HepG2 (cell line): ENCODE data around the gene PRSS38. TPM values are rescaled to one million over a fixed set of nuclear protein-coding genes. Genes with fewer than 3 reads are reported as not detected.

Source experiments
- ATAC-seq: fragments of 200-7000 bp; cut with Tn5 transposase; 3 replicates; pipeline ENCODE4 v1.9.1; 2020; ENCODE audit warnings: mild to moderate bottlenecking, moderate library complexity
- BruUV-seq: library from RNA; stranded (reverse); fragments of 400-500 nt; replicated peaks from 2 replicates; lab custom pipeline; 2021; lab: Mats Ljungman, UMichigan
- CTCF ChIA-PET: fragments of 300-600 bp; formaldehyde crosslinking; extraction: SDS; loops from one replicate; lab custom pipeline; 2021; ENCODE audit warnings: low total read pairs, inconsistent platforms, low intra/inter-chr PET ratio; lab: Yijun Ruan, JAX
- POLR2A ChIA-PET: fragments of 350-600 bp; sonication (Branson Sonifier 250); formaldehyde crosslinking; loops from one replicate; lab custom pipeline; 2020; ENCODE audit warnings: antibody characterized with exemption, inconsistent platforms; lab: Yijun Ruan, JAX
- DNase-seq: peaks from one replicate; pipeline ENCODE4 v3.0.0-alpha.2; 2015; ENCODE audit warnings: low spot score
- FAIRE-seq: peaks from 3 replicates; lab custom pipeline; 2011; peaks lifted over from hg19 to GRCh38; lab: Jason Lieb, UNC
- H2AFZ ChIP-seq: one replicate; pipeline ENCODE4 v1.6.1; 2011; ENCODE audit warnings: low read length, inconsistent platforms
- H3K27ac ChIP-seq: fragments of 300-600 bp; 3 replicates; pipeline ENCODE4 v1.8.0; 2011; ENCODE audit warnings: mixed run types, mild to moderate bottlenecking, mixed read lengths, low read length, inconsistent platforms; ENCODE audit not compliant: insufficient read depth; ENCODE audit errors: extremely low read length
- H3K27me3 ChIP-seq, 2 experiments: fragments of 200-600 bp in 1 of 2; 2 replicates in 1 of 2; 3 replicates in 1 of 2; pipeline versions ENCODE4 v1.6.0 to v1.8.0; 2011; ENCODE audit warnings: low read length in 2 of 2, mild to moderate bottlenecking in 2 of 2, moderate library complexity in 2 of 2, inconsistent platforms in 1 of 2; ENCODE audit not compliant: insufficient read depth in 2 of 2, control insufficient read depth in 1 of 2
- H3K36me3 ChIP-seq, 2 experiments: fragments of 200-600 bp in 1 of 2; replicated peaks in 1 of 2; 2 replicates in 1 of 2; 3 replicates in 1 of 2; pipeline versions ENCODE4 v1.5.1 to v1.8.0; 2011; ENCODE audit warnings: low read length in 2 of 2, inconsistent platforms in 1 of 2; ENCODE audit not compliant: insufficient read depth in 2 of 2, control insufficient read depth in 1 of 2
- H3K4me1 ChIP-seq: 2 replicates; pipeline ENCODE4 v1.5.1; 2012; ENCODE audit warnings: low read length, inconsistent platforms; ENCODE audit not compliant: insufficient read depth
- H3K4me2 ChIP-seq: 2 replicates; pipeline ENCODE4 v1.6.0; 2011; ENCODE audit warnings: low read depth, low read length, inconsistent platforms
- H3K4me3 ChIP-seq, 3 experiments: fragments of 200-600 bp in 1 of 3; sonication (generic), shearing (Covaris generic) in 1 of 3; replicated peaks in 1 of 3; 2 replicates each; pipeline ENCODE4 v1.5.1; 2011 to 2016; ENCODE audit warnings: low read length in 3 of 3, inconsistent platforms in 2 of 3, low read depth in 2 of 3, mild to moderate bottlenecking in 2 of 3, control low read depth in 1 of 3, mixed read lengths in 1 of 3; ENCODE audit not compliant: insufficient read depth in 1 of 3
- H3K79me2 ChIP-seq: one replicate; pipeline ENCODE4 v1.6.1; 2011; ENCODE audit warnings: low read length, inconsistent platforms; ENCODE audit not compliant: insufficient read depth
- H3K9ac ChIP-seq: 2 replicates; pipeline ENCODE4 v1.6.0; 2011; ENCODE audit warnings: mild to moderate bottlenecking, low read depth, low read length, inconsistent platforms; ENCODE audit not compliant: insufficient read depth
- H3K9me3 ChIP-seq: 2 replicates; pipeline ENCODE4 v1.5.1; 2012; ENCODE audit warnings: mild to moderate bottlenecking, low read length
- H4K20me1 ChIP-seq: 2 replicates; pipeline ENCODE4 v1.6.0; 2011; ENCODE audit warnings: inconsistent platforms, mild to moderate bottlenecking, low read length, moderate library complexity; ENCODE audit not compliant: insufficient read depth
- BHLHE40 ChIP-seq: IDR thresholded peaks from 2 replicates; pipeline ENCODE4 v1.6.1; 2011; ENCODE audit warnings: low read length, improper control_type of control experiment
- FOXJ3 ChIP-seq: sonication (generic); formaldehyde crosslinking; IDR thresholded peaks from 2 replicates; pipeline ENCODE4 v1.4.0; 2020; ENCODE audit warnings: missing genetic modification reagents, mild to moderate bottlenecking, borderline replicate concordance
- GRHL1 ChIP-seq: sonication (generic); formaldehyde crosslinking; conservative IDR thresholded peaks from 2 replicates; pipeline ENCODE4 v1.8.0; 2022; ENCODE audit warnings: missing genetic modification reagents
- NCOA5 ChIP-seq: sonication (generic); formaldehyde crosslinking; IDR thresholded peaks from 2 replicates; pipeline ENCODE4 v1.4.0; 2020; ENCODE audit warnings: missing genetic modification reagents
- PHF21A ChIP-seq: sonication (generic); formaldehyde crosslinking; IDR thresholded peaks from 2 replicates; pipeline ENCODE4 v1.5.0; 2020; ENCODE audit warnings: mild to moderate bottlenecking, missing genetic modification reagents
- REXO4 ChIP-seq: sonication (generic); formaldehyde crosslinking; IDR thresholded peaks from 2 replicates; pipeline ENCODE4 v1.8.0; 2022; ENCODE audit warnings: missing genetic modification reagents, mild to moderate bottlenecking, borderline replicate concordance
- RFXAP ChIP-seq: sonication (generic); formaldehyde crosslinking; IDR thresholded peaks from 2 replicates; pipeline ENCODE4 v1.4.0; 2020; ENCODE audit warnings: missing genetic modification reagents, borderline replicate concordance
- SIN3A ChIP-seq: IDR thresholded peaks from 2 replicates; pipeline ENCODE4 v1.6.1; 2011; ENCODE audit warnings: low read depth, mild to moderate bottlenecking, control low read depth, low read length, borderline replicate concordance
- SNRNP70 ChIP-seq: fragments of 200-400 bp; formaldehyde crosslinking; IDR thresholded peaks from 2 replicates; pipeline ENCODE4 v1.6.1; 2017; ENCODE audit warnings: mild to moderate bottlenecking, low read depth, low read length, moderate library complexity
- TAF1 ChIP-seq: sonication (generic); formaldehyde crosslinking; IDR thresholded peaks from 2 replicates; pipeline ENCODE4 v1.4.0; 2020; ENCODE audit warnings: missing genetic modification reagents
- ZC3H13 ChIP-seq: sonication (generic); formaldehyde crosslinking; IDR thresholded peaks from 2 replicates; pipeline ENCODE4 v1.8.1; 2023; ENCODE audit warnings: mild to moderate bottlenecking, missing genetic modification reagents, moderate library complexity
- ZMYM3 ChIP-seq: sonication (generic); formaldehyde crosslinking; IDR thresholded peaks from 2 replicates; pipeline ENCODE4 v1.5.1; 2020; ENCODE audit warnings: mild to moderate bottlenecking, missing genetic modification reagents
- ZNF282 ChIP-seq: fragments of 450-650 bp; IDR thresholded peaks from 2 replicates; pipeline ENCODE4 v1.6.1; 2018; ENCODE audit not compliant: partially characterized antibody
- ZZZ3 ChIP-seq: sonication (generic); formaldehyde crosslinking; IDR thresholded peaks from 2 replicates; pipeline ENCODE4 v1.4.0; 2020; ENCODE audit warnings: missing genetic modification reagents, mild to moderate bottlenecking, borderline replicate concordance
- WGBS: methylation state at CpG from one replicate; pipeline ENCODE4 v1.1.6; 2017; ENCODE audit warnings: low lambda C conversion rate; 5-methylcytosine and 5-hydroxymethylcytosine counted together
- in situ Hi-C: cut with HindIII; loops from 2 replicates; pipeline ENCODE4 v1.10.0; 2017; ENCODE audit warnings: low pct_unique_long_range_greater_than_20kb; ENCODE audit not compliant: extremely low pct_ligation_motif_present
- intact Hi-C: fragments of 100-400 bp; cut with micrococcal nuclease; formaldehyde crosslinking; loops from one replicate; pipeline ENCODE4 v1.10.0; 2022; ENCODE audit not compliant: unreplicated experiment
- polyA plus RNA-seq, 8 experiments: library from polyadenylated mRNA; depleted of rRNA in 3 of 8; stranded (reverse) in 7 of 8; unstranded in 1 of 8; fragments of >200 nt; fragmentation: Illumina TruSeq in 4 of 8; extraction: Trizol in 4 of 8; gene quantifications; 2 replicates each; pipeline versions ENCODE4 v1.2.1 to v1.2.3, GENCODE V29; 2011 to 2016; ENCODE audit warnings: low read depth in 4 of 8, missing spikeins in 1 of 8, mixed read lengths in 1 of 8; ENCODE audit not compliant: insufficient read depth in 1 of 8
- total RNA-seq, 5 experiments: library from RNA; depleted of rRNA; stranded (reverse); fragments of >200 nt; fragmentation: Illumina TruSeq; extraction: Trizol; gene quantifications; 2 replicates each; pipeline ENCODE4 v1.2.3, GENCODE V29; 2016; ENCODE audit warnings: low read depth in 1 of 5
- TF ChIP-seq, protein P1 (sequence below), 2 experiments: sonication (generic) in 1 of 2; formaldehyde crosslinking in 1 of 2; IDR thresholded peaks; 2 replicates each; pipeline versions ENCODE4 v1.4.0 to v1.6.1; 2018 to 2020; ENCODE audit warnings: missing genetic modification reagents in 2 of 2, borderline replicate concordance in 1 of 2, low read depth in 1 of 2, mild to moderate bottlenecking in 1 of 2, missing biosample characterization in 1 of 2
- TF ChIP-seq, protein P2 (sequence below): sonication (generic); formaldehyde crosslinking; IDR thresholded peaks from 2 replicates; pipeline ENCODE4 v1.9.0; 2022; ENCODE audit warnings: low read depth, missing genetic modification reagents
- TF ChIP-seq, protein P3 (sequence below): sonication (generic); formaldehyde crosslinking; IDR thresholded peaks from 2 replicates; pipeline ENCODE4 v1.8.1; 2023; ENCODE audit warnings: mild to moderate bottlenecking, moderate library complexity, missing genetic modification reagents

The PRSS38 gene
- total and polyA plus RNA-seq, 2 of the 13 experiments (the other 11 are each of a cell fraction or from before 2014, with no cell fraction given) = not detected

DNA sequence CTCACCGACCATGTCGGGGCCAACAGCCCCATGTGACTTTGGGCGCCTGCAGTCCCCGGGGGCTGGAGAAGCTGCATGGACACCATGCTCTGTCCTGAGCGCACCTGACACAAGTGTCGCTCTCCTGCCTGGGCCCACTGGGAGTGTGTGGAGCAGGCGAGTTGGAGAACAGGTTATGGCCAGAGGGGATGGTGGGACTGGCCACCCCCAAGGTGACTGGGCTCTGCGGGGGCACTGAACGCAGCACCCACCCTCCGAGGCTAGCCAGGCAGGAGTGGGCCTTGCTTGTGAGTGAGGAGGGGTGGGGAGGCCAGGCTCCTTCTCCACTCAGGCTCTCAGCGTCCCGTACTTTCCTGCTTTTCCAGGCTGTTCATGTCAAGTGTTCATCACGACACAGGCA, 44.7 kb upstream of the PRSS38 start (continued):
- no peak for TF ChIP-seq ZNF282
- TF ChIP-seq FOXJ3 = no peak
- no peak for TF ChIP-seq ZMYM3 (CRISPR knock-in tag)
- TF ChIP-seq REXO4 (CRISPR knock-in tag) = no peak
- TF ChIP-seq SNRNP70 = no peak

DNA sequence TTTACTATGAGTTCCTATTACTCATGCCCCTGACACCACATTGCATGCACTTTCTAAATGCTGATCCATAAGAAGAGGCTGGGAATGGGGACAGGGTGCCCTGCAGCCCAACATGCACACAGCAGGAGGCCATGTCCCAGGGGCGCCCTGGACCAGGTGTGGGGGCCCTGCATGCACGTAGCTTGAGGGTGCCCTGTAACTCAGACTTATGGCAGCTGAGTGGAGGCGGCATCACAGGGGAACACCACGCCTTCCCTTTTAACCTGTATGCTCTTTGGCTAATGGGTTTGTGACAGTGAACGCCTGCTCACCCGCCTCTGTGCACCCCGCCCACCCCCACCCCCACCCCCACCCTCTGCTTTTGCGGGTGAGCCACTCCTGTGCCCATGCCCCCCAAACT, 44.1 kb upstream of the PRSS38 start:
- Histone ChIP-seq H3K4me3 (no peak overlapping the region), H3K27ac (no peak overlapping the region), H3K9ac (no peak overlapping the region), H3K27me3 (no peaks in the 10 kb centered on the region), H4K20me1 (peaks cover under 1% of the 10 kb centered on the region; the same call in 1 of the 2 replicates), H2AFZ (no peak overlapping the region), H3K79me2 (no peaks in the 10 kb centered on the region), H3K4me2 (no peak overlapping the region), H3K9me3 (no peaks in the 10 kb centered on the region), H3K36me3 (peaks cover 12 to 46% of the 10 kb centered on the region in 2 experiments; a peak in 4 of 5 replicates), H3K4me1 (no peaks in the 10 kb centered on the region)
- ATAC-seq (no peak), DNase-seq (no peak), FAIRE-seq (no peak)
- intact Hi-C loops (no loop called here), in situ Hi-C loops (no loop called here)
- 94% methylated on average over 6 of the region's 8 CpGs for WGBS
- POLR2A ChIA-PET = no interaction called here
- no TSS peak for BruUV-seq
- CTCF ChIA-PET = no interaction called here
- TF ChIP-seq, protein P1, sequence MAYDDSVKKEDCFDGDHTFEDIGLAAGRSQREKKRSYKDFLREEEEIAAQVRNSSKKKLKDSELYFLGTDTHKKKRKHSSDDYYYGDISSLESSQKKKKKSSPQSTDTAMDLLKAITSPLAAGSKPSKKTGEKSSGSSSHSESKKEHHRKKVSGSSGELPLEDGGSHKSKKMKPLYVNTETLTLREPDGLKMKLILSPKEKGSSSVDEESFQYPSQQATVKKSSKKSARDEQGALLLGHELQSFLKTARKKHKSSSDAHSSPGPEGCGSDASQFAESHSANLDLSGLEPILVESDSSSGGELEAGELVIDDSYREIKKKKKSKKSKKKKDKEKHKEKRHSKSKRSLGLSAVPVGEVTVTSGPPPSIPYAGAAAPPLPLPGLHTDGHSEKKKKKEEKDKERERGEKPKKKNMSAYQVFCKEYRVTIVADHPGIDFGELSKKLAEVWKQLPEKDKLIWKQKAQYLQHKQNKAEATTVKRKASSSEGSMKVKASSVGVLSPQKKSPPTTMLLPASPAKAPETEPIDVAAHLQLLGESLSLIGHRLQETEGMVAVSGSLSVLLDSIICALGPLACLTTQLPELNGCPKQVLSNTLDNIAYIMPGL (CRISPR knock-in tag; IDR thresholded peaks at IDR 0.05; ENCODE audit: borderline replicate concordance in 1 of 2, low read depth in 1 of 2) = no peak
- TF ChIP-seq, protein P2, sequence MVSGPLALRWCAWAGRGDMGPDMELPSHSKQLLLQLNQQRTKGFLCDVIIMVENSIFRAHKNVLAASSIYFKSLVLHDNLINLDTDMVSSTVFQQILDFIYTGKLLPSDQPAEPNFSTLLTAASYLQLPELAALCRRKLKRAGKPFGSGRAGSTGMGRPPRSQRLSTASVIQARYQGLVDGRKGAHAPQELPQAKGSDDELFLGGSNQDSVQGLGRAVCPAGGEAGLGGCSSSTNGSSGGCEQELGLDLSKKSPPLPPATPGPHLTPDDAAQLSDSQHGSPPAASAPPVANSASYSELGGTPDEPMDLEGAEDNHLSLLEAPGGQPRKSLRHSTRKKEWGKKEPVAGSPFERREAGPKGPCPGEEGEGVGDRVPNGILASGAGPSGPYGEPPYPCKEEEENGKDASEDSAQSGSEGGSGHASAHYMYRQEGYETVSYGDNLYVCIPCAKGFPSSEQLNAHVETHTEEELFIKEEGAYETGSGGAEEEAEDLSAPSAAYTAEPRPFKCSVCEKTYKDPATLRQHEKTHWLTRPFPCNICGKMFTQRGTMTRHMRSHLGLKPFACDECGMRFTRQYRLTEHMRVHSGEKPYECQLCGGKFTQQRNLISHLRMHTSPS (CRISPR knock-in tag) = no peak
- TF ChIP-seq RFXAP (CRISPR knock-in tag) (no peak), NCOA5 (no peak), ZZZ3 (CRISPR knock-in tag) (no peak), GRHL1 (CRISPR knock-in tag) (no peak), BHLHE40 (no peak), ZC3H13 (CRISPR knock-in tag) (no peak), TAF1 (CRISPR knock-in tag) (no peak), SIN3A (no peak), PHF21A (CRISPR knock-in tag) (no peak)
- TF ChIP-seq, protein P3, sequence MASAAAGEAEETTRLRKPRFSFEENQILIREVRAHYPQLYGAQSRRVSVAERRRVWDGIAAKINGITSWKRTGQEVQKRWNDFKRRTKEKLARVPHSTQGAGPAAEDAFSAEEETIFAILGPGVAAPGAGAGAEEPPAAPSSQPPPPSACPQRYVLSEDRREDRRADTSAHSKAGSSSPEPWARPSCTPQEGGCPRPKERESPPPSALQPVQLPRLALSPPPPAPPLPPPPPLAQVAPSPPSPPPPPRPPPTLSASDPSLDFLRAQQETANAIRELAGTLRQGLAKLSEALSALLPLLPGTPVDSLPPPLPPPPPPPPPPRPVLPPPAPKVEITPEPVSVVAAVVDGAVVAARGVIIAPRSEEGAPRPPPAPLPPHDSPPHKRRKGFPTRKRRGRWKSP = no peak
